ENCODE measurements around the gene KLK5.

KLK5 gene

GRCh38 chr19:50947123-50947522 is 5.7 kb downstream of the KLK5 start:
- Histone ChIP-seq H3K4me1 (ENCODE audit: low read depth, poor library complexity, severe bottlenecking) (no peaks in the 10 kb centered on the region), H3K4me2 (no peak overlapping the region), H3K79me2 (ENCODE audit: insufficient read depth, low read depth) (no peaks in the 10 kb centered on the region)

GRCh38 chr19:50944795-50945194 is 8.0 kb downstream of the KLK5 start:
- Histone ChIP-seq H2AFZ (ENCODE audit: low read depth) (no peak overlapping the region), H3K79me2 (ENCODE audit: insufficient read depth, low read depth) (no peaks in the 10 kb centered on the region), H4K20me1 (ENCODE audit: insufficient read depth) (no peaks in the 10 kb centered on the region), H3K27ac (no peak overlapping the region), H3K4me3 (IDR thresholded peaks at IDR 0.05; ENCODE audit: insufficient read depth, low read depth, low read length) (no peak overlapping the region), H3K27me3 (ENCODE audit: insufficient read depth, low read depth) (no peaks in the 10 kb centered on the region), H3K4me2 (no peak overlapping the region), H3K9ac (no peak overlapping the region), H3K36me3 (ENCODE audit: insufficient read depth) (no peaks in the 10 kb centered on the region), H3K4me1 (ENCODE audit: low read depth, poor library complexity, severe bottlenecking) (no peaks in the 10 kb centered on the region)
- TF ChIP-seq CTCF (conservative IDR thresholded peaks at IDR 0.05; ENCODE audit: low read depth, low read length) = no peak

More at GRCh38 chr19:50947123-50947522, 5.7 kb downstream of the KLK5 start:
- Histone ChIP-seq H3K27ac (no peak overlapping the region), H3K36me3 (ENCODE audit: insufficient read depth) (no peaks in the 10 kb centered on the region), H3K4me3 (IDR thresholded peaks at IDR 0.05; ENCODE audit: insufficient read depth, low read depth, low read length) (no peak overlapping the region), H2AFZ (ENCODE audit: low read depth) (no peak overlapping the region), H3K27me3 (ENCODE audit: insufficient read depth, low read depth) (no peaks in the 10 kb centered on the region), H3K9ac (no peak overlapping the region), H4K20me1 (ENCODE audit: insufficient read depth) (no peaks in the 10 kb centered on the region)
- no peak for TF ChIP-seq CTCF (conservative IDR thresholded peaks at IDR 0.05; ENCODE audit: low read depth, low read length)

GRCh38 chr19:50943074-50943828 is 9.6 kb downstream of the KLK5 start:
- H3K9ac ChIP-seq = no peak overlapping the region
- no peak overlapping the region for H3K27ac ChIP-seq
- no peak overlapping the region for H3K4me3 ChIP-seq (IDR thresholded peaks at IDR 0.05; ENCODE audit: insufficient read depth, low read depth, low read length)
- no peaks in the 10 kb centered on the region for H3K79me2 ChIP-seq (ENCODE audit: insufficient read depth, low read depth)
- H2AFZ ChIP-seq (ENCODE audit: low read depth) = no peak overlapping the region
- no peak overlapping the region for H3K4me2 ChIP-seq
- H3K36me3 ChIP-seq (ENCODE audit: insufficient read depth) = no peaks in the 10 kb centered on the region
- H3K27me3 ChIP-seq (ENCODE audit: insufficient read depth, low read depth) = no peaks in the 10 kb centered on the region
- TF ChIP-seq CTCF (conservative IDR thresholded peaks at IDR 0.05; ENCODE audit: low read depth, low read length) = no peak
- H3K4me1 ChIP-seq (ENCODE audit: low read depth, poor library complexity, severe bottlenecking) = no peaks in the 10 kb centered on the region
- H4K20me1 ChIP-seq (ENCODE audit: insufficient read depth) = no peaks in the 10 kb centered on the region

- no peak overlapping the region for H3K4me3 ChIP-seq (IDR thresholded peaks at IDR 0.05; ENCODE audit: insufficient read depth, low read depth, low read length)
- no peaks in the 10 kb centered on the region for H3K79me2 ChIP-seq (ENCODE audit: insufficient read depth, low read depth)
- no peaks in the 10 kb centered on the region for H3K36me3 ChIP-seq (ENCODE audit: insufficient read depth)
- TF ChIP-seq CTCF (conservative IDR thresholded peaks at IDR 0.05; ENCODE audit: low read depth, low read length) = no peak
- no peaks in the 10 kb centered on the region for H3K4me1 ChIP-seq (ENCODE audit: low read depth, poor library complexity, severe bottlenecking)
- H4K20me1 ChIP-seq (ENCODE audit: insufficient read depth) = no peaks in the 10 kb centered on the region
- H3K27me3 ChIP-seq (ENCODE audit: insufficient read depth, low read depth) = peaks cover 11% of the 10 kb centered on the region; the same call in 1 of the 2 replicates
- no peak overlapping the region for H3K4me2 ChIP-seq
- H3K9ac ChIP-seq = no peak overlapping the region
- H2AFZ ChIP-seq (ENCODE audit: low read depth) = no peak overlapping the region
- H3K27ac ChIP-seq = no peak overlapping the region
These were observed 13.2 kb downstream of the KLK5 start for GRCh38 chr19:50939596-50939995.

Data from KMS-11 (cell line).